ENCODE results near the gene EML2.
A peak's percentile ranks its signal among the peaks of the same experiment; 100 is the strongest.

The EML2 gene

DNA sequence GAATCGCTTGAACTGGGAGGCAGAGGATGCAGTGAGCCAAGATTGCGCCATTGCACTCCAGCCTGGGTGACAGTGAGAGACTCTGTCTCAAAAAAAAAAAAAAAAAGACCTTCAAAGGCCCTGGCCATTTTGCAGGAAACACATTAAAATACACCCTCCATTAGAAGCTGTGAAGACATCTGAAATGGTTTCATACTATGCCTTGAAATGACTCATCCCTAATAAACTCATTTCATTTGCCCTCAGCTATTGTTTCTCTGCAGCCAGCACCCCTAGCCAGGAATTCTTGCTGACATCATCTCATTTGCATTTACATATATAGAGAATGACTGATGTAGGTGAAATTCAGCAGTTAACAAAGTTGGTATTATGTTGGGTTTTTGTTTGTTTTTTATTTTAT is 8.7 kb downstream of the EML2 start:
- no peak for TF ChIP-seq RAD21 (IDR thresholded peaks at IDR 0.05; ENCODE audit: low read depth)
- TF ChIP-seq EP300 (IDR thresholded peaks at IDR 0.05; ENCODE audit: borderline replicate concordance) = peak; percentile 67; the same call in 1 of the 2 replicates
- peak; percentile 32; the same call in 1 of the 2 replicates for TF ChIP-seq NFIC (IDR thresholded peaks at IDR 0.05)
- no peak for TF ChIP-seq FOXM1 (IDR thresholded peaks at IDR 0.05; ENCODE audit: borderline replicate concordance, low read depth)
- TF ChIP-seq CEBPB (IDR thresholded peaks at IDR 0.05) = peak; percentile 45
- no peak for TF ChIP-seq ZBTB7A (IDR thresholded peaks at IDR 0.05; ENCODE audit: low read depth)
- peak; percentile 87 for TF ChIP-seq TEAD4 (IDR thresholded peaks at IDR 0.05)
- TF ChIP-seq TAF1 (IDR thresholded peaks at IDR 0.05; ENCODE audit: low read depth) = no peak
- TF ChIP-seq, protein P1, sequence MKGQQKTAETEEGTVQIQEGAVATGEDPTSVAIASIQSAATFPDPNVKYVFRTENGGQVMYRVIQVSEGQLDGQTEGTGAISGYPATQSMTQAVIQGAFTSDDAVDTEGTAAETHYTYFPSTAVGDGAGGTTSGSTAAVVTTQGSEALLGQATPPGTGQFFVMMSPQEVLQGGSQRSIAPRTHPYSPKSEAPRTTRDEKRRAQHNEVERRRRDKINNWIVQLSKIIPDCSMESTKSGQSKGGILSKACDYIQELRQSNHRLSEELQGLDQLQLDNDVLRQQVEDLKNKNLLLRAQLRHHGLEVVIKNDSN (IDR thresholded peaks at IDR 0.05) = no peak
- peak; percentile 47; the same call in 1 of the 2 replicates for TF ChIP-seq CREB1 (IDR thresholded peaks at IDR 0.05; ENCODE audit: low read depth)
- TF ChIP-seq, protein P2, sequence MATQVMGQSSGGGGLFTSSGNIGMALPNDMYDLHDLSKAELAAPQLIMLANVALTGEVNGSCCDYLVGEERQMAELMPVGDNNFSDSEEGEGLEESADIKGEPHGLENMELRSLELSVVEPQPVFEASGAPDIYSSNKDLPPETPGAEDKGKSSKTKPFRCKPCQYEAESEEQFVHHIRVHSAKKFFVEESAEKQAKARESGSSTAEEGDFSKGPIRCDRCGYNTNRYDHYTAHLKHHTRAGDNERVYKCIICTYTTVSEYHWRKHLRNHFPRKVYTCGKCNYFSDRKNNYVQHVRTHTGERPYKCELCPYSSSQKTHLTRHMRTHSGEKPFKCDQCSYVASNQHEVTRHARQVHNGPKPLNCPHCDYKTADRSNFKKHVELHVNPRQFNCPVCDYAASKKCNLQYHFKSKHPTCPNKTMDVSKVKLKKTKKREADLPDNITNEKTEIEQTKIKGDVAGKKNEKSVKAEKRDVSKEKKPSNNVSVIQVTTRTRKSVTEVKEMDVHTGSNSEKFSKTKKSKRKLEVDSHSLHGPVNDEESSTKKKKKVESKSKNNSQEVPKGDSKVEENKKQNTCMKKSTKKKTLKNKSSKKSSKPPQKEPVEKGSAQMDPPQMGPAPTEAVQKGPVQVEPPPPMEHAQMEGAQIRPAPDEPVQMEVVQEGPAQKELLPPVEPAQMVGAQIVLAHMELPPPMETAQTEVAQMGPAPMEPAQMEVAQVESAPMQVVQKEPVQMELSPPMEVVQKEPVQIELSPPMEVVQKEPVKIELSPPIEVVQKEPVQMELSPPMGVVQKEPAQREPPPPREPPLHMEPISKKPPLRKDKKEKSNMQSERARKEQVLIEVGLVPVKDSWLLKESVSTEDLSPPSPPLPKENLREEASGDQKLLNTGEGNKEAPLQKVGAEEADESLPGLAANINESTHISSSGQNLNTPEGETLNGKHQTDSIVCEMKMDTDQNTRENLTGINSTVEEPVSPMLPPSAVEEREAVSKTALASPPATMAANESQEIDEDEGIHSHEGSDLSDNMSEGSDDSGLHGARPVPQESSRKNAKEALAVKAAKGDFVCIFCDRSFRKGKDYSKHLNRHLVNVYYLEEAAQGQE (IDR thresholded peaks at IDR 0.05; ENCODE audit: low read depth) = no peak
- peak; percentile 62; the same call in 1 of the 2 replicates for TF ChIP-seq TCF12 (IDR thresholded peaks at IDR 0.05; ENCODE audit: low read depth)
- no peak for TF ChIP-seq EGR1 (IDR thresholded peaks at IDR 0.05)
- peak; percentile 69; the same call in 1 of the 2 replicates for TF ChIP-seq YY1 (IDR thresholded peaks at IDR 0.05; ENCODE audit: low read depth)
- TF ChIP-seq, protein P3, sequence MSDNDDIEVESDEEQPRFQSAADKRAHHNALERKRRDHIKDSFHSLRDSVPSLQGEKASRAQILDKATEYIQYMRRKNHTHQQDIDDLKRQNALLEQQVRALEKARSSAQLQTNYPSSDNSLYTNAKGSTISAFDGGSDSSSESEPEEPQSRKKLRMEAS (IDR thresholded peaks at IDR 0.05) = peak; percentile 32; the same call in 1 of the 2 replicates

DNA sequence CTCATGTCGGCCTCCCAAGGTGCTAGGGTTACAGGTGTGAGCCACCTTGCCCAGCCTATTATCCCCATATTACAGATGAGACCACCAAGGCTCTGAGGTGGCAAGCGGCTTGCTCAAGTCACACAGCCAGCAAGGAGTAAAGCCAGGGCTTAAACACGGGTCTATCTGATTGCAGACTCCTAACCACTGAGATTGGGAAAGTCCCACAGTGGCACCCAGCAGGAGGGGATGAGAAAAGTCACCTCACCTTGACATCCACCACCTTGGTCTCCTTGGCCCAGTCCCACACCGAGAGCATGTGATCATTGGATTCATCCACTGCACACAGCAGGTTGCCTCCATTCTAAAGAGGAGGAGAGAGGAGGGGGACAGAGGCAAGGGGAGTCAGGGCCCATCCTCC is 9.5 kb downstream of the EML2 start:
- TF ChIP-seq TCF12 (IDR thresholded peaks at IDR 0.05; ENCODE audit: low read depth) (no peak), EP300 (IDR thresholded peaks at IDR 0.05; ENCODE audit: borderline replicate concordance) (no peak)
- TF ChIP-seq, protein P1 (IDR thresholded peaks at IDR 0.05) = no peak
- TF ChIP-seq, protein P3 (IDR thresholded peaks at IDR 0.05) = no peak

DNA sequence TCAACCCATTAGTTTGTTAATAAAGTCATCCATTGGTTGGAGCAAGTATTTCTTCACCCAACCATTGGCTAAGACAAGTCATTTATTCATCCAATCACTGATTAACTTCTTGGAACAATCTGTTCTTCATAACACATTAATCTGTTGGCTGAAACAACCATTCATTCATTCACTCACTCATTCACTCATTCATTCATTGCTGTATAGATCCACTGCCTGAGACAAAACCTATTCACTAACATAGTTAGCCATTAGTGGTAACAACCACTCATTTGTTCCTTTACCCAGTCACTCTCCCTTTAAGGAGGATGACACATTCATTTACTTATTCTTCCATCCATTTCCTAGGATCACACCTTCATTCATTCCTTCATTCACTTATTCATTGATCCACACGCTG is 15.2 kb downstream of the EML2 start:
- TF ChIP-seq, protein P2 (IDR thresholded peaks at IDR 0.05; ENCODE audit: low read depth) = no peak
- TF ChIP-seq NFIC (IDR thresholded peaks at IDR 0.05) = no peak
- TF ChIP-seq YY1 (IDR thresholded peaks at IDR 0.05; ENCODE audit: low read depth) = no peak
- TF ChIP-seq TEAD4 (IDR thresholded peaks at IDR 0.05) = no peak
- TF ChIP-seq, protein P3 (IDR thresholded peaks at IDR 0.05) = no peak
- TF ChIP-seq EP300 (IDR thresholded peaks at IDR 0.05; ENCODE audit: borderline replicate concordance) = no peak
- TF ChIP-seq, protein P1 (IDR thresholded peaks at IDR 0.05) = no peak
- TF ChIP-seq CEBPB (IDR thresholded peaks at IDR 0.05) = no peak
- TF ChIP-seq TAF1 (IDR thresholded peaks at IDR 0.05; ENCODE audit: low read depth) = no peak
- no peak for TF ChIP-seq TCF12 (IDR thresholded peaks at IDR 0.05; ENCODE audit: low read depth)
- no peak for TF ChIP-seq FOXM1 (IDR thresholded peaks at IDR 0.05; ENCODE audit: borderline replicate concordance, low read depth)
- TF ChIP-seq ZBTB7A (IDR thresholded peaks at IDR 0.05; ENCODE audit: low read depth) = no peak
- no peak for TF ChIP-seq CREB1 (IDR thresholded peaks at IDR 0.05; ENCODE audit: low read depth)
- no peak for TF ChIP-seq EGR1 (IDR thresholded peaks at IDR 0.05)

DNA sequence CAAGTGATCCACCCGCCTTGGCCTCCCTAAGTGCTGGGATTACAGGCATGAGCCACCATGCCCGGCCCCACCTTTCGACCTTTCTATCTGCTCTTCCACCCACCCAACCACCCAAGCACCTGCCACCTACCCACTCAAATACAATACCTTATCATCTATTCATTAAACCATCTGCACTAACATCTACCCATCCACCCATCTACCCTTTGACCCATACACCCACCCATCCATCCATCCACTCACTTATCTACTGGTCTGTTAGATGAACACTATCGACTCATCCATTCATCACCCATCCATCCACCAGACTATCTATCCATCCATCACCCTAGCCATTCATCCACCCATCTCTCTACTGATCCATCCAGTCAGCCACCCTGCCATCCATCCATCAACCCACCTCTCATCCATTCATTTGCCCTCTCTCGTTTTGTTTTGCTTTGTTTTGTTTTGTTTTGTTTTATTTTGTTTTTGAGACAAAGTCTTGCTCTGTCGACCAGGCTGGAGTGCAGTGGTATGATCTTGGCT is 17.2 kb downstream of the EML2 start:
- TF ChIP-seq, protein P1 (IDR thresholded peaks at IDR 0.05) = no peak
- no peak for TF ChIP-seq ZBTB7A (IDR thresholded peaks at IDR 0.05; ENCODE audit: low read depth)
- TF ChIP-seq, protein P3 (IDR thresholded peaks at IDR 0.05) = no peak
- no peak for TF ChIP-seq CEBPB (IDR thresholded peaks at IDR 0.05)
- TF ChIP-seq, protein P2 (IDR thresholded peaks at IDR 0.05; ENCODE audit: low read depth) = no peak
- no peak for TF ChIP-seq CREB1 (IDR thresholded peaks at IDR 0.05; ENCODE audit: low read depth)

Measured in Ishikawa (cell line).